ENCODE results near the gene CAMK2D. TPM values are rescaled to one million over a fixed set of nuclear protein-coding genes. Genes with fewer than 3 reads are reported as not detected.

Gene CAMK2D
- total RNA-seq, 2 experiments from 2014 or later: 29.9 to 32.9 TPM

DNA sequence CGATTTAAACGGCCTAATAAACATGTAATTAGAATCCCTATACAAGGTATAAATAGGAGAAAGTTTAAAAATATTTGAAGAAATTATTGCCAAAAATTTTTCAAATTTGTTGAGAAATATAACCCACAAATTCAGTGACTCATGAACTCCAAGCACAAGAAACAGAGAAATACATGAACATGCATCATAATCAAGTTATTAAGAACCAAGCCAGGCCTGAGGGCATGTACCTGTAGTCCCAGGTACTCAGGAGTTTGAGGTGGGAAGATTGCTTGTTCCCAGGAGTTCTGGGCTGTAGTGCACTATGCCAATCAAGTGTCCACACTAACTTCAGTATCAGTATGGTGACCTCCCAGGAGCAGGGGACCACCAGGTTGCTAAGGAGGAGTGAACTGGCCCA is 341.9 kb downstream of the CAMK2D start:
- no peaks in the 10 kb centered on the region for H3K36me3 ChIP-seq (ENCODE audit: insufficient read depth, low read length)
- POLR2A ChIA-PET: no interaction called here
- H3K4me1 Mint-ChIP-seq (ENCODE audit: low read depth): no peaks in the 10 kb centered on the region
- peaks cover 16% of the 10 kb centered on the region for H3K9me3 Mint-ChIP-seq
- H3K4me1 ChIP-seq (ENCODE audit: insufficient read depth, low read length): no peaks in the 10 kb centered on the region
- no peak for ATAC-seq (ENCODE audit: poor library complexity)
- no peak overlapping the region for H3K4me3 Mint-ChIP-seq
- peaks cover 0 to 7% of the 10 kb centered on the region in 2 experiments for H3K9me3 ChIP-seq (ENCODE audit: control insufficient read depth in 1 of 2, insufficient read depth in 1 of 2, low read length in 2 of 2)
- intact Hi-C loops (cut with DNase I, micrococcal nuclease): no loop called here
- TF ChIP-seq, protein P1, sequence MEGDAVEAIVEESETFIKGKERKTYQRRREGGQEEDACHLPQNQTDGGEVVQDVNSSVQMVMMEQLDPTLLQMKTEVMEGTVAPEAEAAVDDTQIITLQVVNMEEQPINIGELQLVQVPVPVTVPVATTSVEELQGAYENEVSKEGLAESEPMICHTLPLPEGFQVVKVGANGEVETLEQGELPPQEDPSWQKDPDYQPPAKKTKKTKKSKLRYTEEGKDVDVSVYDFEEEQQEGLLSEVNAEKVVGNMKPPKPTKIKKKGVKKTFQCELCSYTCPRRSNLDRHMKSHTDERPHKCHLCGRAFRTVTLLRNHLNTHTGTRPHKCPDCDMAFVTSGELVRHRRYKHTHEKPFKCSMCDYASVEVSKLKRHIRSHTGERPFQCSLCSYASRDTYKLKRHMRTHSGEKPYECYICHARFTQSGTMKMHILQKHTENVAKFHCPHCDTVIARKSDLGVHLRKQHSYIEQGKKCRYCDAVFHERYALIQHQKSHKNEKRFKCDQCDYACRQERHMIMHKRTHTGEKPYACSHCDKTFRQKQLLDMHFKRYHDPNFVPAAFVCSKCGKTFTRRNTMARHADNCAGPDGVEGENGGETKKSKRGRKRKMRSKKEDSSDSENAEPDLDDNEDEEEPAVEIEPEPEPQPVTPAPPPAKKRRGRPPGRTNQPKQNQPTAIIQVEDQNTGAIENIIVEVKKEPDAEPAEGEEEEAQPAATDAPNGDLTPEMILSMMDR (IDR thresholded peaks at IDR 0.05): no peak
- no peak overlapping the region for H3K27ac ChIP-seq (ENCODE audit: low read depth in 1 of 2, low read length in 2 of 2)
- no peak overlapping the region for H3K4me3 ChIP-seq (ENCODE audit: low read length)
- H3K27me3 ChIP-seq (ENCODE audit: control insufficient read depth in 1 of 2, insufficient read depth in 2 of 2, low read length in 2 of 2): no peaks in the 10 kb centered on the region
- CTCF ChIA-PET: interaction anchor here (1.2 kb wide), 1 partner anchor 12 kb away, joined by 3 read pairs; no protein-coding TSS in a partner anchor
- no peak overlapping the region for H3K27ac Mint-ChIP-seq
- peaks cover 6% of the 10 kb centered on the region for H3K27me3 Mint-ChIP-seq
- no peaks in the 10 kb centered on the region for H3K36me3 Mint-ChIP-seq (ENCODE audit: low read depth)
- no peak for DNase-seq

DNA sequence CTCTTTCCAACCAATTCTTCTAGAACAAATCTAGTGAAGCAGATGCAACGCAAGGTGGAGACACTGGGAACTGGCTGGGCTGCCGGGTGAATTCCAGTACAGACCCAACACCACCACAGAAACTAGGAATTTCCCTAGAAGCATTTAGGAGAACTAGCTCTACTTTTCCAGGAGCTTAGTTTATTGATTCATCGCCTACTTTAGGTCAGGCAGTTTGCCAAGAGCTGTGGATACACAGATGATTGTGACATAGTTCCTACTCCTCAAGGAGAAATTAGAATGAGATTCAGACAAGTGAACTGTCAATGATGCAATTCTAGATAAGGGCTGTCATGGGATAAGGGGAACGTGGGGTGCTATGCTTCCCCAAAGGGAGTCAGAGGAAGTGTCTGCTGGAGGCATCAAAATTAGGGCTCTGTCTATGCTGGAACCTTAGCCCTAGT is 350.0 kb downstream of the CAMK2D start:
- Histone ChIP-seq H3K36me3 (ENCODE audit: insufficient read depth, low read length) (no peaks in the 10 kb centered on the region), H3K4me1 (ENCODE audit: insufficient read depth, low read length) (no peaks in the 10 kb centered on the region), H3K9me3 (ENCODE audit: control insufficient read depth in 1 of 2, insufficient read depth in 1 of 2, low read length in 2 of 2) (no peaks in the 10 kb centered on the region), H3K4me3 (ENCODE audit: low read length) (no peak overlapping the region), H3K27me3 (ENCODE audit: control insufficient read depth in 1 of 2, insufficient read depth in 2 of 2, low read length in 2 of 2) (no peaks in the 10 kb centered on the region), H3K27ac (ENCODE audit: low read depth in 1 of 2, low read length in 2 of 2) (no peak overlapping the region)
- H3K36me3 Mint-ChIP-seq (ENCODE audit: low read depth): no peaks in the 10 kb centered on the region
- ChIA-PET CTCF (no interaction called here), POLR2A (no interaction called here)
- H3K27ac Mint-ChIP-seq: no peak overlapping the region
- no peaks in the 10 kb centered on the region for H3K9me3 Mint-ChIP-seq
- no peak overlapping the region for H3K4me3 Mint-ChIP-seq
- no peaks in the 10 kb centered on the region for H3K4me1 Mint-ChIP-seq (ENCODE audit: low read depth)
- intact Hi-C loops (cut with DNase I, micrococcal nuclease): no loop called here
- H3K27me3 Mint-ChIP-seq: peaks cover 11% of the 10 kb centered on the region
- TF ChIP-seq, protein P1 (IDR thresholded peaks at IDR 0.05): no peak
- no peak for DNase-seq
- ATAC-seq (ENCODE audit: poor library complexity): no peak

DNA sequence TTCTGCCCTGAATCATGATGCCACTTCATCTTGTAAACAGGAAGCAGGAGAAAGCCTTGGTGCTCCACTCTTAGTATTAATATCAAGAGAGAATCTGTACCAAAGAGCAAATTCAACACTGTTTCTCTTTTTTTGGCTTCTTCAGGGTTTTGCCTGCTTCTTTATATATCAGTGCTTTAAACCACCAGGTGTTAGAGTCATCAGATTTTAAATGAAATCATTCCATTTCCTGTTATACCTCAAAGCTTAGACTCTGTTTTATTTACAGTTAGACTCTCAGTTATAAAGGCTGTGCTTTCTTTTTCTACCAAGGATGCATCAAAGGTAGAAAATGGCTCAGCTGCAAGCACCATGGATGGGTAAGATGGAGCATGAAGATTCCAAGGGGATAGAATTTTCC is 350.9 kb downstream of the CAMK2D start:
- ChIA-PET POLR2A (no interaction called here), CTCF (no interaction called here)
- H3K27me3 Mint-ChIP-seq: peaks cover 11% of the 10 kb centered on the region
- no peak overlapping the region for H3K4me3 Mint-ChIP-seq
- H3K27me3 ChIP-seq (ENCODE audit: control insufficient read depth in 1 of 2, insufficient read depth in 2 of 2, low read length in 2 of 2): no peaks in the 10 kb centered on the region
- no peaks in the 10 kb centered on the region for H3K36me3 Mint-ChIP-seq (ENCODE audit: low read depth)
- no peaks in the 10 kb centered on the region for H3K36me3 ChIP-seq (ENCODE audit: insufficient read depth, low read length)
- no peaks in the 10 kb centered on the region for H3K4me1 Mint-ChIP-seq (ENCODE audit: low read depth)
- H3K4me3 ChIP-seq (ENCODE audit: low read length): no peak overlapping the region
- DNase-seq (no peak), ATAC-seq (ENCODE audit: poor library complexity) (no peak)
- no peak overlapping the region for H3K27ac ChIP-seq (ENCODE audit: low read depth in 1 of 2, low read length in 2 of 2)
- intact Hi-C loops (cut with DNase I, micrococcal nuclease): no loop called here
- no peaks in the 10 kb centered on the region for H3K9me3 Mint-ChIP-seq
- H3K9me3 ChIP-seq (ENCODE audit: control insufficient read depth in 1 of 2, insufficient read depth in 1 of 2, low read length in 2 of 2): no peaks in the 10 kb centered on the region
- H3K4me1 ChIP-seq (ENCODE audit: insufficient read depth, low read length): no peaks in the 10 kb centered on the region
- TF ChIP-seq, protein P1 (IDR thresholded peaks at IDR 0.05): no peak
- H3K27ac Mint-ChIP-seq: no peak overlapping the region

All from CD4-positive, alpha-beta T cell (primary cell).